ENCODE measurements around the gene UHRF1. TPM values are rescaled to one million over a fixed set of nuclear protein-coding genes. Genes with fewer than 3 reads are reported as not detected.

Gene UHRF1
- total RNA-seq, 6 experiments from 2014 or later: 0.17 to 3.8 (median 0.82) TPM

DNA sequence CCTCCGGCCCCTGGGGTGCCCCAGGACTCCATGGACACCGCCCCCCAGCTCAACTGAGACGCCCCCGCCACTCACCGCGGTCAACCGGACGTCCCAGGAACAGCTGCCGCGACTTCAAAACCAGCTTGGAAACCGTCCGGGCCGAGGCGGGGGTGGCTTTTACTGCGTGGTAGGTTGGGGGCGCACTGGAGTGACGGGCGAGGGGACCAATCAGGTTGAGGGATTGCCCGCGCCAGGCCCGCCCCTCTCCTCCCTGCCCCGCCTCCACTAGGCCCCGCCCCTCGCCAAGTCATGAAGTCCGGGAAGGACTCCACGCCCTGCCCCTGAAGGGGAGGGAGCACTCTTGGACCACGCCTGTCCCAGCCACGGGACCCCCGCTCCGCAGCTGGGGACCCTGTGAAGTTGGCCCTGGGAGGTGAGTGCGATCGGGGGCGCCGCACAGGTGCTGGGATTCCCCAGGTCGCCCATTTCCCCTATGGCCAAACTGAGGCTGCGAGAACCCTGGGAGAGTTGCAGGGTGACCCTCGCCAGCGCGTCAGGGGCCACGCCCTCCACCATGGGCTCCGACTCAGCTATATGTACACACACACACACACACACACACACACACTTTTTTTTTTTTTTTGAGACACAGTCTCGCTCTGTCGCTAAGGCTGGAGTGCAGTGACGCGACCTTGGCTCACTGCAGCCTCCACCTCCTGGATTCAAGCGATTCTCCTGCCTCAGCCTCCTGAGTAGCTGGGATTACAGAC lies 41.6 kb upstream of the UHRF1 start, which contains the start of gene PLIN3:
PLIN3 (minus strand) TSS at position 134 of the 752 bp plus-strand sequence. CDS start 6,273 bp downstream, outside the sequence.
- H3K36me3 ChIP-seq: no peaks in the 10 kb centered on the region
- no peaks in the 10 kb centered on the region for H3K27me3 ChIP-seq
- peak within 1 kb of the TSS; percentile 56 to 82 (median 73) for H3K27ac ChIP-seq
- H3K4me3 ChIP-seq: peak within 1 kb of the TSS; percentile 77 to 80 (median 78)
- intact Hi-C loops (cut with DNase I): no loop called here
- peaks cover 0 to 8% (median 0%) of the 10 kb centered on the region in 4 donors for H3K4me1 ChIP-seq
- TF ChIP-seq, protein P1, sequence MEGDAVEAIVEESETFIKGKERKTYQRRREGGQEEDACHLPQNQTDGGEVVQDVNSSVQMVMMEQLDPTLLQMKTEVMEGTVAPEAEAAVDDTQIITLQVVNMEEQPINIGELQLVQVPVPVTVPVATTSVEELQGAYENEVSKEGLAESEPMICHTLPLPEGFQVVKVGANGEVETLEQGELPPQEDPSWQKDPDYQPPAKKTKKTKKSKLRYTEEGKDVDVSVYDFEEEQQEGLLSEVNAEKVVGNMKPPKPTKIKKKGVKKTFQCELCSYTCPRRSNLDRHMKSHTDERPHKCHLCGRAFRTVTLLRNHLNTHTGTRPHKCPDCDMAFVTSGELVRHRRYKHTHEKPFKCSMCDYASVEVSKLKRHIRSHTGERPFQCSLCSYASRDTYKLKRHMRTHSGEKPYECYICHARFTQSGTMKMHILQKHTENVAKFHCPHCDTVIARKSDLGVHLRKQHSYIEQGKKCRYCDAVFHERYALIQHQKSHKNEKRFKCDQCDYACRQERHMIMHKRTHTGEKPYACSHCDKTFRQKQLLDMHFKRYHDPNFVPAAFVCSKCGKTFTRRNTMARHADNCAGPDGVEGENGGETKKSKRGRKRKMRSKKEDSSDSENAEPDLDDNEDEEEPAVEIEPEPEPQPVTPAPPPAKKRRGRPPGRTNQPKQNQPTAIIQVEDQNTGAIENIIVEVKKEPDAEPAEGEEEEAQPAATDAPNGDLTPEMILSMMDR (IDR thresholded peaks at IDR 0.05): no peak
- peak; percentile 55 for TF ChIP-seq POLR2A (IDR thresholded peaks at IDR 0.05)
- H3K9me3 ChIP-seq: no peaks in the 10 kb centered on the region
- DNase-seq (peak; percentile 97 to 99 (median 99)), ATAC-seq (peak; percentile 92 to 99 (median 97))
- WGBS (ENCODE audit: insufficient coverage, low coverage, low lambda C conversion rate, missing lambda C conversion rate): 19% methylated on average over 7 of the region's 46 CpGs

DNA sequence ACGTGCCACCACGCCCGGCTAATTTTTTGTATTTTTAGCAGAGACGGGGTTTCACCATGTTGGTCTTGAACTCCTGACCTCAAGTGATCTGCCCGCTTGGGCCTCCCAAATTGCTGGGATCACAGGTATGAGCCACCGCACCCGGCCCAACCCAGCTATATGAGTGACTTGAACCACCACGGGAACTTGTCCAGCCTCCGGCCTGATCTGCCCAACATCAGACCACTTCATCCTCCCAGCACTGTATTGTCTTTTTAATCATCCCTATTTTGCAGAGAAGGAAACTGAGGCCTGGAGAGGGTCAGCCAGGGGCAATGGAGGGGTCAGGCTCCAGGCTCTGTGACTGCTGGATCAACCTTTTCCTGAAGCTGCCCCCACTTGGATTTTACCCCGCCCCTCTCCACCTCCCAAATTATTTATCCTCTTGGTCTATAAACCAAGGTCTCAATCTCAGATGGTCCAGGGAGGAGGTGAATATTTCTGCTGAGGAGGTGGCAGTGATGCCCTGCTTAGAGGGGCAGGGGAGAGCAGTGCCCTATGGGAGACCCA lies 40.9 kb upstream of the UHRF1 start:
- Histone ChIP-seq H3K4me1 (peaks cover 0 to 8% (median 0%) of the 10 kb centered on the region in 4 donors), H3K36me3 (no peaks in the 10 kb centered on the region), H3K27me3 (no peaks in the 10 kb centered on the region), H3K27ac (peak overlapping the region in 1 of 3 donors; percentile 82), H3K4me3 (peak overlapping the region in 2 of 3 donors; percentile 77 to 78), H3K9me3 (no peaks in the 10 kb centered on the region)
- intact Hi-C loops (cut with DNase I): no loop called here
- ATAC-seq (no peak), DNase-seq (no peak)
- WGBS (ENCODE audit: insufficient coverage, low coverage, low lambda C conversion rate, missing lambda C conversion rate): 54% methylated on average over 4 of the region's 10 CpGs
- TF ChIP-seq, protein P1 (IDR thresholded peaks at IDR 0.05): no peak
- no peak for TF ChIP-seq POLR2A (IDR thresholded peaks at IDR 0.05)

DNA sequence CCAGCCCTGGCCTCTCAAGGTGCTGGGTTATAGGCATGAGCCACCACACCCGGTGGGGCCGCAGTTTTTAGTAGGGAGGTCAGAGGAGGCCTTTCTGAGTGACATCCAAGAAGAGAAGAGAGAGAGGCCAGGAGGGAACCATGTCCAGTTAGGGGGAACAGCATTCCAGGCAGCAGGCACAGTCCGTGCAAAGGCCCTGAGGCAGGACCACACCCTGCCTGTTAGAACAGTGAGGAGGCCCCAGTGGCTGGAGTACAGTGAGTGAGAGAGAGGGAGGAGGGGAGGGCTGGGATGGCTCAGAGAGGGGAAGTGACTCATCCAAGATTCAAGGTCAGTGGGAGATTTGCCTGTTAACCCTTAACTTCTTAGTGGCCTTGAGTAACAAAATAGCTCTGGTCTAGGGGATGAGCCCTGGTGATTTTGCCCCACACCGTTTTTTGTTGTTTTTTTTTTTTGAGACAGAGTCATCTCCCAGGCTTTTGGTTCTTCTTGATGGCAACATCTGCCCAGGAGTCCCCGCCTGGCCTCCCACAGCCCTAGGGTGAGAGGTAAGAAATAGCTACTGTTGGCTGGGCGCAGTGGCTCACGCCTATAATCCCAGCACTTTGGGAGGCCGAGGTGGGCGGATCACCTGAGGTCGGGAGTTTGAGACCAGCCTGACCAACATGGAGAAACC lies 39.1 kb upstream of the UHRF1 start:
- no peak overlapping the region for H3K27ac ChIP-seq
- ATAC-seq (peak in 2 of 4 donors; percentile 11 to 48), DNase-seq (peak in 1 of 3 donors; percentile 57)
- no peaks in the 10 kb centered on the region for H3K36me3 ChIP-seq
- intact Hi-C loops (cut with DNase I): loop anchor here (5.0 kb wide), 1 partner anchor 162 kb away; no protein-coding TSS in a partner anchor
- no peak for TF ChIP-seq POLR2A (IDR thresholded peaks at IDR 0.05)
- TF ChIP-seq, protein P1 (IDR thresholded peaks at IDR 0.05): no peak
- no peak overlapping the region for H3K4me3 ChIP-seq
- H3K27me3 ChIP-seq: no peaks in the 10 kb centered on the region
- 62% methylated on average over 6 of the region's 10 CpGs for WGBS (ENCODE audit: insufficient coverage, low coverage, low lambda C conversion rate, missing lambda C conversion rate)
- H3K9me3 ChIP-seq: no peaks in the 10 kb centered on the region
- peaks cover 0 to 8% (median 0%) of the 10 kb centered on the region in 4 donors for H3K4me1 ChIP-seq

DNA sequence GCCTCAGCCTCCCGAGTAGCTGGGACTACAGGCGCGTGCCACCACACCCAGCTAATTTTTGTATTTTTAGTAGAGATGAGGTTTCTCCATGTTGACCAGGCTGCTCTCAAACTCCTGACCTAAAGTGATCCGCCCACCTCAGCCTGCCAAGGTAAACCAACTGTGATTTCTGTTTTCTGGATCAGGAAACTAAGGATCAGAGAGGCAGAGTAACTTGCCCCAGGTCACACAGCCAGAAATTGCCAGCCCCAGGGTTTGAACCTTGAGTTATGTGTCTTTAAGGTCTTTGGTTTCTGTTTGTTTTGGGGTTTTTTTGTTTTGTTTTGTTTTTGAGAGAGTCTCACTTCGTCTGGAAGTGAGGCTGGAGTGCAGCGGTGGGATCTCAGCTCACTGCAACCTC lies 37.6 kb upstream of the UHRF1 start:
- ATAC-seq: no peak
- intact Hi-C loops (cut with DNase I): loop anchor here (5.0 kb wide), 1 partner anchor 161 kb away; no protein-coding TSS in a partner anchor
- no peaks in the 10 kb centered on the region for H3K9me3 ChIP-seq
- H3K4me1 ChIP-seq: peaks cover 0 to 3% (median 0%) of the 10 kb centered on the region in 4 donors
- H3K36me3 ChIP-seq: no peaks in the 10 kb centered on the region
- no peak overlapping the region for H3K4me3 ChIP-seq
- DNase-seq: no peak
- no peaks in the 10 kb centered on the region for H3K27me3 ChIP-seq
- TF ChIP-seq POLR2A (IDR thresholded peaks at IDR 0.05): no peak
- TF ChIP-seq, protein P1 (IDR thresholded peaks at IDR 0.05): no peak
- 44% methylated on average over 3 of the region's 6 CpGs for whole genome bisulfite sequencing (ENCODE audit: insufficient coverage, low coverage, low lambda C conversion rate, missing lambda C conversion rate)
- no peak overlapping the region for H3K27ac ChIP-seq
